T-cell (primary cell): ENCODE results near the gene DPP6. TPM values are rescaled to one million over a fixed set of nuclear protein-coding genes. Genes with fewer than 3 reads are reported as not detected.

ENCODE experiments used
- ATAC-seq, 4 experiments: fragments of 200-7000 bp in 3 of 4; fragments of 150-1000 bp in 1 of 4; cut with Tn5 transposase; replicated peaks in 1 of 4; 1 replicate in 3 of 4; 2 replicates in 1 of 4; pipeline ENCODE4 v1.10.0; 2021; ENCODE audit warnings: moderate library complexity in 3 of 4, mild to moderate bottlenecking in 2 of 4, moderate number of reproducible peaks in 1 of 4
- CTCF ChIA-PET, 2 donors: fragments of 300-600 bp; sonication (Branson Sonifier 250); formaldehyde crosslinking; loops; one replicate each; lab custom pipeline; 2022; ENCODE audit warnings: antibody characterized with exemption in 2 of 2; lab: Charles Lee
- POLR2A ChIA-PET, 2 donors: fragments of 300-600 bp; sonication (Branson Sonifier 250); formaldehyde crosslinking; loops; one replicate each; lab custom pipeline; 2022; ENCODE audit warnings: antibody characterized with exemption in 2 of 2; lab: Charles Lee
- DNase-seq, 35 experiments: peaks; one replicate each; pipeline versions ENCODE4 v3.0.0 to v3.0.0-alpha.2; 2013 to 2023
- H3K27ac ChIP-seq: one replicate; pipeline ENCODE4 v1.5.1; 2013; ENCODE audit warnings: low read length
- H3K27me3 ChIP-seq, 2 experiments: replicated peaks in 1 of 2; 1 replicate in 1 of 2; 2 replicates in 1 of 2; pipeline versions ENCODE4 v1.6.1 to v1.7.0; 2013; ENCODE audit warnings: low read length in 1 of 2, mixed read lengths in 1 of 2; ENCODE audit not compliant: control insufficient read depth in 2 of 2, insufficient read depth in 2 of 2; ENCODE audit errors: extremely low read depth in 1 of 2
- H3K36me3 ChIP-seq, 2 donors: 1 replicate in 1 of 2; 2 replicates in 1 of 2; pipeline versions ENCODE4 v1.6.1 to v1.7.0; 2013; ENCODE audit warnings: low read length in 1 of 2; ENCODE audit not compliant: control insufficient read depth in 2 of 2, insufficient read depth in 1 of 2; ENCODE audit errors: extremely low read depth in 1 of 2
- H3K4me1 ChIP-seq, 2 experiments: 1 replicate in 1 of 2; 2 replicates in 1 of 2; pipeline versions ENCODE4 v1.6.1 to v1.7.0; 2013; ENCODE audit warnings: low read length in 2 of 2, mixed read lengths in 1 of 2; ENCODE audit not compliant: insufficient read depth in 2 of 2, control insufficient read depth in 1 of 2; ENCODE audit errors: extremely low read depth in 1 of 2
- H3K4me3 ChIP-seq, 2 donors: 1 replicate in 1 of 2; 2 replicates in 1 of 2; pipeline versions ENCODE4 v1.5.1 to v1.7.0; 2013; ENCODE audit warnings: mild to moderate bottlenecking in 2 of 2, low read length in 1 of 2, moderate library complexity in 1 of 2; ENCODE audit not compliant: control insufficient read depth in 1 of 2; ENCODE audit errors: extremely low read depth in 1 of 2
- H3K9me3 ChIP-seq: 2 replicates; pipeline ENCODE4 v1.7.0; 2013
- H3K27ac Mint-ChIP-seq, 2 donors: one replicate each; pipeline ENCODE4 v1.8.0; 2020 to 2021; ENCODE audit warnings: mild to moderate bottlenecking in 2 of 2, mixed read lengths in 2 of 2
- H3K27me3 Mint-ChIP-seq, 2 donors: one replicate each; pipeline ENCODE4 v1.8.0; 2021 to 2022; ENCODE audit warnings: mixed read lengths in 2 of 2
- H3K36me3 Mint-ChIP-seq: one replicate; pipeline ENCODE4 v1.8.0; 2021; ENCODE audit warnings: mixed read lengths
- H3K4me1 Mint-ChIP-seq, 3 donors: one replicate each; pipeline ENCODE4 v1.8.0; 2020 to 2022; ENCODE audit warnings: mixed read lengths in 3 of 3, mild to moderate bottlenecking in 1 of 3
- H3K4me3 Mint-ChIP-seq, 3 donors: one replicate each; pipeline ENCODE4 v1.8.0; 2020 to 2022; ENCODE audit warnings: mild to moderate bottlenecking in 3 of 3, mixed read lengths in 3 of 3, moderate library complexity in 3 of 3
- H3K9me3 Mint-ChIP-seq, 3 donors: one replicate each; pipeline ENCODE4 v1.8.0; 2020 to 2022; ENCODE audit warnings: mixed read lengths in 3 of 3
- WGBS: methylation state at CpG from one replicate; pipeline ENCODE4 v1.1.5; 2013; ENCODE audit warnings: missing lambda C conversion rate; ENCODE audit not compliant: insufficient coverage; 5-methylcytosine and 5-hydroxymethylcytosine counted together
- total RNA-seq, 35 experiments: library from RNA in 6 of 35; stranded (reverse) in 6 of 35; fragments of 120-200 nt in 1 of 35; gene quantifications; one replicate each; pipeline versions ENCODE4 v1.2.1 to v1.2.4 and lab custom pipeline; 2013 to 2026

Gene DPP6
- total RNA-seq, 5 donors from 2014 or later (not counting 1 experiment from before 2014, with no cell fraction given), result not detected

DNA sequence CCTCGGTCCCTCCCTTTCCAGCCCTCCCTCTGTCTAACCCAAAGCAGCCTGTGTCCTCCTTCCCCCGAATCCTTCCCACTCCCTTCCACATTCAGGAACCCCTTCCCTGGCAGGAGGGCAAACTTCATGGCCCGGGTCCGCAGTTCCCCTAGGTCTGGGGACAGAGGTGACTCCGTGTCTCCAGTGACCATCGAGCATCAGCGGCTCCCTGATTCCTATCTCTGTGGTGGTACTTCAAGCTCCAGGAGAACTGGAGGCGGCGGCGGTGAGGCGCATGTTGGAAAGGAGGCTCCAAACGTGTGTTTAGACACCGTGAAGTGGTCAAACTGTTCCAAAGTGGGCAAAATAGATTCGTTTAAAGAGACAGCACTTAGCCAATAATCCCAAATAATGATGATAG is 802.6 kb downstream of the DPP6 start:
- Mint-ChIP-seq H3K27ac (no peak overlapping the region), H3K9me3 (peaks cover 0 to 5% (median 0%) of the 10 kb centered on the region in 3 donors), H3K36me3 (no peaks in the 10 kb centered on the region), H3K4me3 (no peak overlapping the region), H3K27me3 (peaks cover 6 to 9% of the 10 kb centered on the region in 2 donors), H3K4me1 (no peaks in the 10 kb centered on the region)
- Histone ChIP-seq H3K27me3 (peaks cover 0 to 10% of the 10 kb centered on the region in 2 experiments), H3K4me1 (no peaks in the 10 kb centered on the region), H3K9me3 (no peaks in the 10 kb centered on the region), H3K36me3 (no peaks in the 10 kb centered on the region), H3K4me3 (no peak overlapping the region), H3K27ac (no peak overlapping the region)
- CTCF ChIA-PET, result no interaction called here
- POLR2A ChIA-PET, result no interaction called here
- DNase-seq, result no peak
- ATAC-seq, result no peak
- 80% methylated on average over 7 of the region's 14 CpGs for WGBS

DNA sequence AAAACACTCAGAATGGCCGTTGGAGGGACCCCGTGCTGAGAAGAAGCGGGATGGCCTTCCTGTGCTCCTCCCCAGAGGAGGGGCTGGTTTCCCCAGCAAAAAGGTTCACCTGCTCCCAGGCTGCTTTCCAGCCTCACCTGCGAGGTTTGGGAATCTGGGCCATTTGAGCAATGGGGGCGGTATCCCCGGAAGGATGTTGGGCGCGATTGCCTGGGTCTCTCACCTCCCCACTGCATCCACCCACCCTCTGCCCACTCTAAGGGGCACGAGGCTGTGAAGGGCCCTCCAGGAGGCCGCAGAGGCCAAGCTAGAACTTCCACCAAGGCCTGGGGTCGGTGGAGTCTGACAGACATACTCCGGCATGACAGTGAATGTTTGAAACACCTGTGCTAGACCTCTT is 803.2 kb downstream of the DPP6 start:
- POLR2A ChIA-PET, result no interaction called here
- DNase-seq (no peak), ATAC-seq (no peak)
- no peaks in the 10 kb centered on the region for H3K36me3 Mint-ChIP-seq
- no peak overlapping the region for H3K4me3 Mint-ChIP-seq
- Histone ChIP-seq H3K27me3 (peaks cover 0 to 13% of the 10 kb centered on the region in 2 experiments), H3K9me3 (no peaks in the 10 kb centered on the region), H3K4me3 (no peak overlapping the region), H3K4me1 (no peaks in the 10 kb centered on the region), H3K36me3 (no peaks in the 10 kb centered on the region), H3K27ac (no peak overlapping the region)
- no peaks in the 10 kb centered on the region for H3K4me1 Mint-ChIP-seq
- H3K9me3 Mint-ChIP-seq, result peaks cover 0 to 3% (median 0%) of the 10 kb centered on the region in 3 donors
- no peak overlapping the region for H3K27ac Mint-ChIP-seq
- peaks cover 3 to 9% of the 10 kb centered on the region in 2 donors for H3K27me3 Mint-ChIP-seq
- CTCF ChIA-PET, result no interaction called here
- WGBS, result 49% methylated on average over 8 of the region's 12 CpGs

DNA sequence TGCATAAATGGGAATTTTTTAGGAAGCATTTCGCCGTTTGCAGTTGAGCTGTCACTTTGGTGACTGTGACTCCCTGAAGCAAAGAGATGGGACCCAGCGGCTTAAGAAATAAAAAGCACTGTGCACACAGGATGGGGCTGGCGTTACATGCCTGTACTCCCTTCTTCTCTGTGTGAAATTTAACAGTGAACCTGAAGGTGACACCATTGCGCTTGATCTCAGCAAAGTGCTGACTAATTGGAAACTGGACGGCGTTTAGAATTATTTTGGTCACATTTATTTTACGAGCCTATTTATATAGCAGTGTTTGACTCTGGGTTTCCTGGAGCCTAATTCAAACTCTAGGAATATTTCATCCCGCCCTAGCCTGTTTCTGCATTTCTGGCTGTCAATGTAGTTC is 804.5 kb downstream of the DPP6 start:
- ATAC-seq (no peak), DNase-seq (no peak)
- H3K4me1 Mint-ChIP-seq, result no peaks in the 10 kb centered on the region
- Histone ChIP-seq H3K36me3 (no peaks in the 10 kb centered on the region), H3K27me3 (peaks cover 0 to 12% of the 10 kb centered on the region in 2 experiments), H3K27ac (no peak overlapping the region), H3K4me1 (no peaks in the 10 kb centered on the region), H3K4me3 (no peak overlapping the region), H3K9me3 (no peaks in the 10 kb centered on the region)
- ChIA-PET POLR2A (no interaction called here), CTCF (no interaction called here)
- no peak overlapping the region for H3K4me3 Mint-ChIP-seq
- H3K36me3 Mint-ChIP-seq, result no peaks in the 10 kb centered on the region
- H3K27ac Mint-ChIP-seq, result no peak overlapping the region
- peaks cover 2 to 9% of the 10 kb centered on the region in 2 donors for H3K27me3 Mint-ChIP-seq
- 88% methylated on average over 8 of the region's 9 CpGs for WGBS
- H3K9me3 Mint-ChIP-seq, result no peaks in the 10 kb centered on the region

DNA sequence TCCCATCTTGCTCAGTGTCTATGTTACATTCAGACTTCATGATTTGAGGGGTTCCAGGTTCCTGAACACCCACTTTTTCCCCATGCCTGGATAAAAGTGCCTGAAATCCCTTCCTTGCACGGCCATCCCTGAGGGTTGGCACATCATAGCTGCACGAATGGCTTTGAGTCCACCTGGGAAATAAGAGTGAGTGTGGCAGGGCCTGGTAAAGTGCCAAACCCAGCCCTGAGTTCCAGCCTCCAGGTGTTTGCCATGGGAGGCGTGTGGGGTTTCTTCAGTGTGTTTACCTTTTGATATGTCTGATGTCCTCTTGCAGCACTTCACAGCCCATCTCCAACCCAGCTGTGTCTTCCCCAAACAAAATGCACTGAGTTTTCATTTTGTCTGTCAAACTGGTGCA is 805.0 kb downstream of the DPP6 start:
- ChIA-PET POLR2A (no interaction called here), CTCF (no interaction called here)
- Histone ChIP-seq H3K27me3 (peaks cover 0 to 11% of the 10 kb centered on the region in 2 experiments), H3K36me3 (no peaks in the 10 kb centered on the region), H3K4me1 (no peaks in the 10 kb centered on the region), H3K4me3 (no peak overlapping the region), H3K9me3 (no peaks in the 10 kb centered on the region), H3K27ac (no peak overlapping the region)
- Mint-ChIP-seq H3K9me3 (no peaks in the 10 kb centered on the region), H3K27ac (no peak overlapping the region), H3K36me3 (no peaks in the 10 kb centered on the region), H3K4me3 (no peak overlapping the region), H3K4me1 (no peaks in the 10 kb centered on the region), H3K27me3 (peaks cover 2 to 9% of the 10 kb centered on the region in 2 donors)
- whole genome bisulfite sequencing, result 70% methylated on average over 2 of the region's 3 CpGs
- no peak for ATAC-seq
- DNase-seq, result no peak

DNA sequence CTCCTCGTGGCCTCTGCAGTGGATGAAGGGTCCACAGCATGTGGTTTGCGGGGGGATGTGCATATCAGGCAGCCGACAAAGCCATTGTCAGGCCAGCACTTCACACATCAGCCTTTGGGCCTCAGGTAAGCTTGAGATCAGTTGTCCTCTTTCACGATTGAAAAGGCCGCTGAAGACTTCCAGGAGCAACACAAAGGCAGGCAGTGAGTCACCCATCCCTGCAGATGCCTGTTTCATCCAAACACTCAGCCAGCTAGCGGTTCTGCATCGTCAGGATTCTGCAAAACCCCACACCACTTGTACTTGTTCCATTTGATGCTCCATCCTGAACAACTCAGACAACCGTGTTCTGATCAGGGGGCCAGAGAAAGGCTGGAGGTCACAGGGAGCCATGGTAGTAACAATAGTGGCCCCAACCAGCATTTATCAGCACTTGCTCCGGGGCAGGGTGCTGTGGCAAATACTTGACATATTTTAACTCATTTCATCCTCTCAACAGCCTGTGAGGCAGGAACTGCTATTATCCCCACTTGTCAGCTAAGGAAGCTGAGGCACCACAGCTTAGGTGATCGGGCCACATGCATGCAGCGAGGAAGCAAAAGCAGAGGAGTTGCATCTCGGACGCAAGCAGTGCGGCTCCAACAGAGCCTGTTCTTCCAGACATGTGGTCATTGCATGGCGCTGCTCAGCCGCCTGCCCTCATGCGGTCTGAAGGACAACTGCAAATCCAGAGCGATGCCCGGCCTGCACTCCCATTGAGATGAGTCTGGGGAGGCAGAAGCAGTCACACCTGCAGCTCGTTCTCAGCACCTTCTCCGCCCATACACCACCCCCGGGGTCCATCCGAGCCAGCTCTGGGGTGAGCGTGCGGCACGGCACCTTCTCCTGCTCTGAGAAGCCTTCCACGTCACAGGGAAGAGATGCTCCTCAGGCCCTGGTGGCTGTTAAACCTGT is 805.8 kb downstream of the DPP6 start:
- no peak for DNase-seq
- 82% methylated on average over 25 of the region's 27 CpGs for WGBS
- Mint-ChIP-seq H3K9me3 (no peaks in the 10 kb centered on the region), H3K27ac (no peak overlapping the region), H3K4me3 (no peak overlapping the region), H3K27me3 (peaks cover 2 to 5% of the 10 kb centered on the region in 2 donors), H3K4me1 (no peaks in the 10 kb centered on the region), H3K36me3 (no peaks in the 10 kb centered on the region)
- H3K27me3 ChIP-seq, result peaks cover 0 to 19% of the 10 kb centered on the region in 2 experiments
- no peak overlapping the region for H3K4me3 ChIP-seq
- H3K4me1 ChIP-seq, result no peaks in the 10 kb centered on the region
- POLR2A ChIA-PET, result no interaction called here
- CTCF ChIA-PET, result no interaction called here
- ATAC-seq, result no peak
- no peak overlapping the region for H3K27ac ChIP-seq
- H3K9me3 ChIP-seq, result no peaks in the 10 kb centered on the region
- no peaks in the 10 kb centered on the region for H3K36me3 ChIP-seq

- no peak overlapping the region for H3K4me3 Mint-ChIP-seq
- ATAC-seq, result no peak
- ChIA-PET CTCF (no interaction called here), POLR2A (no interaction called here)
- H3K27ac Mint-ChIP-seq, result no peak overlapping the region
- H3K27me3 Mint-ChIP-seq, result peaks cover 4% of the 10 kb centered on the region in 2 donors
- no peaks in the 10 kb centered on the region for H3K9me3 ChIP-seq
- no peaks in the 10 kb centered on the region for H3K36me3 ChIP-seq
- peaks cover 0 to 17% of the 10 kb centered on the region in 2 experiments for H3K27me3 ChIP-seq
- H3K4me3 ChIP-seq, result no peak overlapping the region
- H3K4me1 ChIP-seq, result no peaks in the 10 kb centered on the region
- DNase-seq, result no peak
- H3K27ac ChIP-seq, result no peak overlapping the region
- H3K36me3 Mint-ChIP-seq, result no peaks in the 10 kb centered on the region
- no peaks in the 10 kb centered on the region for H3K9me3 Mint-ChIP-seq
- WGBS, result 84% methylated on average over 16 of the region's 19 CpGs
- no peaks in the 10 kb centered on the region for H3K4me1 Mint-ChIP-seq
Observed at GRCh38 chr7:154858836-154859537, 806.8 kb downstream of the DPP6 start.
